Natural killer cell treated with Interleukin-12 subunit alpha and Interleukin-12 subunit beta and Interleukin-15 and Interleukin-18, amount 100 ng/mL, for 72 hours (primary cell): ENCODE results near the gene DSTN. TPM values are rescaled to one million over a fixed set of nuclear protein-coding genes. Genes with fewer than 3 reads are reported as not detected.
A peak's percentile ranks its signal among the peaks of the same experiment; 100 is the strongest.

Experiments used
- ATAC-seq, 2 donors: fragments of 150-1000 bp; cut with Tn5 transposase in 1 of 2; sonication (Bioruptor Pico), chemical (Tn5 transposase) in 1 of 2; 2 replicates each; pipeline ENCODE4 v1.10.0; 2021
- DNase-seq: peaks from one replicate; pipeline ENCODE4 v3.0.0; 2022; ENCODE audit warnings: low spot score
- H3K27ac Mint-ChIP-seq, 2 donors: 1 replicate in 1 of 2; 2 replicates in 1 of 2; pipeline ENCODE4 v1.8.0; 2022; ENCODE audit warnings: mixed read lengths in 2 of 2, mild to moderate bottlenecking in 1 of 2, moderate library complexity in 1 of 2
- H3K27me3 Mint-ChIP-seq, 2 donors: 1 replicate in 1 of 2; 2 replicates in 1 of 2; pipeline ENCODE4 v1.8.0; 2022; ENCODE audit warnings: mixed read lengths in 2 of 2
- H3K36me3 Mint-ChIP-seq: one replicate; pipeline ENCODE4 v1.8.0; 2022; ENCODE audit warnings: mixed read lengths
- H3K4me1 Mint-ChIP-seq, 2 donors: 1 replicate in 1 of 2; 2 replicates in 1 of 2; pipeline ENCODE4 v1.8.0; 2022; ENCODE audit warnings: low read depth in 2 of 2, mixed read lengths in 2 of 2, mild to moderate bottlenecking in 1 of 2
- H3K4me3 Mint-ChIP-seq: one replicate; pipeline ENCODE4 v1.8.0; 2022; ENCODE audit warnings: mixed read lengths
- H3K9me3 Mint-ChIP-seq: 2 replicates; pipeline ENCODE4 v1.8.0; 2022; ENCODE audit warnings: mixed read lengths
- total RNA-seq, 2 donors: library from RNA; stranded (reverse); gene quantifications; one replicate each; pipeline ENCODE4 v1.2.3, GENCODE V29; 2022

The DSTN gene
- total RNA-seq, 2 donors from 2014 or later: 42.5 to 59.1 TPM

DNA sequence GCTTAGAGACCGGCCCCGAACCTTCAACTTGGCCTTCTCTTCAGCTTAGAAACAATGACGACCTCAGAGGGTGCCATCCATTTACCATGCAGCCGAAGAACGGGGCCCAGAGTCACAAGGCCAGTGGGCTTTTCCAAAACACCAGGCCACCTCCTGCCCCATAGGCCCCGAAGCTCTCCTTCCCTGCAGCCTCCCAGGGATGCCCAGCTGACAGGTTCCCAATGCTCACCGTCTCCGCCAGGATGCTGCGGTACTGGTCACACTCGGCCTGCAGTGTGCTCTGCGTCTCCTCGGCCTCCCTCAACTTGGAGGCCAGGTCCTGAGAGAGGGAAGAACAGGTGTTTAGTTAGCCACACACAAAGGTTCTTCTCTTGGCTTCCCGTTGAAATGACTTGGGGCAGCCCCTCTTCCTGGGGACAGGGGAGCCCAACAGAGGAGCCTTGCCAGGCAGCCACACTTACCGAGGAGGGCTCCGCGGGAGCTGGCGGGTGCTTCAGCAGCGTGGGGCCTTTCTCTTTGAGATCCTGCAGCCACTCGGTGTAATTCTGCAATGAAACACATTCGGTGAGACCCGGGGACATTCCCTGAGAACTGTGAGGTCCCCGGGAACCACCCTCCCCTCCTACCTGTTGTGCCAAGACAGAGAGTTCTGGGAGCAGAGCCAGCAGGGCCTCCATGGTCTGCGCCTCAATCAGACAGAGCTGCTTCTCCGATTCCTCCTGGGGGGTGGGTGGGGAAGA, 51.5 kb downstream of the DSTN start:
- no peak overlapping the region for H3K27ac Mint-ChIP-seq
- DNase-seq (no peak), ATAC-seq (no peak)
- H3K27me3 Mint-ChIP-seq: no peaks in the 10 kb centered on the region
- H3K4me1 Mint-ChIP-seq: peaks cover 0 to 6% of the 10 kb centered on the region in 2 donors
- H3K4me3 Mint-ChIP-seq: no peak overlapping the region
- no peaks in the 10 kb centered on the region for H3K9me3 Mint-ChIP-seq
- no peaks in the 10 kb centered on the region for H3K36me3 Mint-ChIP-seq

DNA sequence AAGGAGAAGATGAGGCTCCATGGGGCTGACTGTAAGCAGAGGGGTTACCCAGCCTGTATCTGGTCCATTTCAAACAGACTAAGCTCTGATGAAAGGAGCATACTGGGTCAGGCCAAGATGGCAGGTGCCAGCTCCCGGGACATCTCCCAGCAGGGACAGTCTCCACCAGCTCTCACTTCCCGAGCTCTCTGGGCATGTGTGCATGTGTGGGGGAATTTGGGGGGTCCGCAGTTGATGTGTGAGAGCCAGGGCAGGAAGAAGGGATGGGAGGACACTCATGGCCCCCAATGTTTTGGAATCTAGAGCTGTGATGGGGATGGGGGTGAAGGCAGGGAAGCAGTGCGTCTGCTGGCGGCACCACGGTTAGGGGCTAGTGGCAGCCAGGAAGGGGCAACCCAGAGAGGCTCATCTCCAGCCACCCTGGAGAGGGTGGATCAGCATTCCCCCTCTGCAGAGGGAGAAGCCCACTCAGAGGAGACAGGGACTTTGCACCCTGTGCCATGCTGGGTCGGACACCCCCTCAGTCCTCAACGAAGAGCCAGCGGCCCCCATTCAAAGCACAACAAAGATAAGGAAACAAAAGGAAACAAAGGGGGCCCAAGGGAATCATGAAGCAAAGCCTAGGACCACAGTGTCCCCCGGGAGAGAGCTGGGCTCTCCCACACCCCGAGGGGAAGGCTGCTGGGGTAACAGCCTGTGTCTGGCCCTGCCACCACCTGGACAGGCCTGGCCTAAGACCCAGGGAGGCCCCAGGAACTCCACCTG, 52.4 kb downstream of the DSTN start:
- peak; percentile 18 for DNase-seq

DNA sequence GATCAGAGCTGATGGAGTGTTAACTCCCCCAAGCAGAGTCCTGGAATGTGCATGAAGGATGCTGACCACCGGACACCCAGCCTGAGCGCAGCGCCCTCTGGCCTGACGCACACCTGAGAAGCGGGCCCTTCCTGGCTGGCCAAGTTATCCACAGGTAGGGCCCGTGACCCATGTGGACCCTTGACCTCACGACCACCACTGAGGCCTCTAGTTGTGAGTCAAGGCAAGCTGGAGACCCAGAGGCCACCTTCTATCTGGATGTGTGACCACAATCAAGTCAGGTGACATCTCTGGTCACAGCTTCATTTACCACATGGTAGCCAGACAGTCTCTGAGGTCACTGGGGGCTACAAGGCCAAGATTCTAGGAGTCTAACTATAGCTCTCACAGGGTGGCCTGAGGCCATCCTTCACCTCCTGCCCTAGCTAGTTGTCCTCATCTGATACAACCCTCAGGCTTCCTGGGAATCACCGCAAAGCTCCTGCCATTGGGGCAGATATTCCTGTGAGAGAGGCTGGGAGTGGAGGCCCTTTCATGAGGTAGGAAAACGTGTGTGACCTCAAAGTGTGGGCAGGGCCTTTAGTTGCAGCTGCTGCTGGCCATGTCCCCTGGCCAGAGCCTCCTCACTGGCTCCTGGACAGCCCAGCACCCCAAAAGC, 53.1 kb downstream of the DSTN start:
- DNase-seq (peak; percentile 39), ATAC-seq (peak in 1 of 2 donors; percentile 3)
- Mint-ChIP-seq H3K4me3 (no peak overlapping the region), H3K9me3 (no peaks in the 10 kb centered on the region), H3K4me1 (peaks cover 0 to 6% of the 10 kb centered on the region in 2 donors), H3K27me3 (no peaks in the 10 kb centered on the region), H3K36me3 (no peaks in the 10 kb centered on the region), H3K27ac (no peak overlapping the region)

More for the DNA sequence above, 52.4 kb downstream of the DSTN start:
- Mint-ChIP-seq H3K9me3 (no peaks in the 10 kb centered on the region), H3K27ac (no peak overlapping the region), H3K4me3 (no peak overlapping the region), H3K36me3 (no peaks in the 10 kb centered on the region), H3K4me1 (peaks cover 0 to 6% of the 10 kb centered on the region in 2 donors), H3K27me3 (no peaks in the 10 kb centered on the region)
- no peak for ATAC-seq

DNA sequence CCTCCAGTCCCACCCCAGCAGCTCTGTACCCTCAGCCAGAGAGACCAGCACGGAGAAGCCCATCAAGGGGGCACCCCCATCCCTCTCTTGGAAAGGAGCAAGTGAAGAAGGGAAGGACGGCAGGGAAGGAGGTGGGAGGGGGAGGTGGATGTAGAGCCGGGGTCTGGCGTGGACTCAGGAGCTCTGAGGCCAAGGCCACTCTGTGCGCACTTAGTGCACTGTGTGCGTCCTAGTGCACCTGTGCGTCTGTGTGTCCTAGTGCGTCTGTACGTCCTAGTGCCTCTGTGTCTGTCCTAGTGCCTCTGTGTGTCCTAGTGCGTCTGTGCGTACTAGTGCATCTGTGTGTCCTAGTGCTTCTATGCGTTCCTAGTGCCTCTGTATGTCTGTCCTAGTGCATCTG, 54.2 kb downstream of the DSTN start:
- DNase-seq (peak; percentile 50), ATAC-seq (no peak)
- Mint-ChIP-seq H3K9me3 (no peaks in the 10 kb centered on the region), H3K4me3 (no peak overlapping the region), H3K36me3 (no peaks in the 10 kb centered on the region), H3K4me1 (peaks cover 0 to 10% of the 10 kb centered on the region in 2 donors), H3K27ac (no peak overlapping the region), H3K27me3 (no peaks in the 10 kb centered on the region)

DNA sequence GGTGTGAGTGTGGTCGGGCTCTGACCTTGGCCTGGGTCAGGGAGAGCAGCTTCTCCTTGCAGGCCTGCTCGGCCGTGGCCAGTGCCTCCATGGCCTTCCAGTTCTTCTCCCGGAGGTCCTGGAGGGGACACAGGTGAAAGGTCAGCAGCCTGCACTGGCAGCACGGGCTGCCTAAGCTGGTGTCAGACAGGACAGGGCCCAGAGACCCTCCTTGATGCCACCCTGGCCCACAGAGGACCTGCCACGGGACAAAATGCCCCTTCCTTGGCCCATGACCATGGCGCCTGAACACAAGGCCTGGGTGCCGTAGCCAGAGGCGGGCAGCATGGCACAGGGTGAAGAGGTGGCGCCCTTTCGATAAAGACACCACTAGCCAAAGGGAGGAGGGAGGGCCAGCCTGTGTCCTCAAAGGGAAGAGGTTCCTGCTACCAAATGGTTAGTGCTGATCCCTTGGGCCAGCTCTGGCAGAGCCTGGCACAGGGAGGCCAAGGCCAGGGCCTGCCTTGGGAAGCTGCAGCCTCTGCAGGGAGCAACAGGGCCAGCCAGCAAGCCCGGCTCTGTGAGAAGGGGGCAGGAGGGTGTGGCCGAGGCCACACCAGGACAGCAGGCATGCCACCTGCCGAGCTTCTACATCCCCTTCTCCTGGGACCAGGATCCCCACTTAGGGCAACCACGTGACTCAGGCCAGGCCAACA, 54.8 kb downstream of the DSTN start:
- Mint-ChIP-seq H3K27me3 (no peaks in the 10 kb centered on the region), H3K9me3 (no peaks in the 10 kb centered on the region), H3K4me3 (no peak overlapping the region), H3K4me1 (peaks cover 0 to 10% of the 10 kb centered on the region in 2 donors), H3K27ac (no peak overlapping the region), H3K36me3 (no peaks in the 10 kb centered on the region)
- no peak for ATAC-seq
- peak; percentile 31 for DNase-seq

DNA sequence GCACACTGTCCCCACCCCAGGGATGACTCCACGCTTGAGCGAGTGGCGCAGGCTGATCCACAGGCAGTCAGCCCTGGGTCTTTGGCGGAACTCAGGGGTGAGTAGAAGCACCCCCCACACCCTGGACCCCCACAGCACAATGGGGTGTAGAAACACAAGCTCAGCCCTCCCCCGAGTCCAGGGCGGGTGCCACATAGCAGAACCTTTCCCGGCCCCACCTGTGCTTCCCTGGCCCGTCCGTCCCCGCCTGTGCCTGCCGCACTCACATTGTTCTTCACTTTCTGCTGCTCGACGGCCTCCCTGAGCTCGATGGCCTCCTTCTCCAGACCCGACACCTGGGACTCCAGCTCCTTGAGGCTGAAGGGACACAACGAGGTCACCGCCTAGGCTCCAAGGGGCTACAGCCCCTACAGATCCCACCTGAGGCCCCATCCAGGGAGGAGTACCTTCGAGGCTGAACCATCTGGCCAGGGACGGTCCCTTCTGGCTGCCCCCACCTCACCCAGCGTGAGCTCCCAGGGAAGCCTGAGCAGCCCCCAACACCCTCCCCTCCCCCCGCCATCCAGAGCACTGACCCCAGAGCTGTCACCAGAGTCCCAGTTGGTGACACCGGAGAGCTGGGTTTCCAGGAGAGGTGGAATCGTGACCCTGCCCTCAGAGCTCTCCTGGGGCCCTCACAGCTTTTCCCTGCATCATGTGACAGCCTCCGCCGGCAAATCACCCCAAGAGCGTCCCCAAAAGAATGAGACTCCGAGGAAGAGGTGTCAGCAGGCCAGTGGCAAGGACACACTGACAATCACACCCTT, 55.6 kb downstream of the DSTN start:
- Mint-ChIP-seq H3K4me3 (no peak overlapping the region), H3K27ac (no peak overlapping the region), H3K36me3 (peaks cover 4% of the 10 kb centered on the region), H3K9me3 (no peaks in the 10 kb centered on the region), H3K4me1 (peaks cover 0 to 14% of the 10 kb centered on the region in 2 donors), H3K27me3 (no peaks in the 10 kb centered on the region)
- no peak for ATAC-seq
- peak; percentile 40 for DNase-seq

DNA sequence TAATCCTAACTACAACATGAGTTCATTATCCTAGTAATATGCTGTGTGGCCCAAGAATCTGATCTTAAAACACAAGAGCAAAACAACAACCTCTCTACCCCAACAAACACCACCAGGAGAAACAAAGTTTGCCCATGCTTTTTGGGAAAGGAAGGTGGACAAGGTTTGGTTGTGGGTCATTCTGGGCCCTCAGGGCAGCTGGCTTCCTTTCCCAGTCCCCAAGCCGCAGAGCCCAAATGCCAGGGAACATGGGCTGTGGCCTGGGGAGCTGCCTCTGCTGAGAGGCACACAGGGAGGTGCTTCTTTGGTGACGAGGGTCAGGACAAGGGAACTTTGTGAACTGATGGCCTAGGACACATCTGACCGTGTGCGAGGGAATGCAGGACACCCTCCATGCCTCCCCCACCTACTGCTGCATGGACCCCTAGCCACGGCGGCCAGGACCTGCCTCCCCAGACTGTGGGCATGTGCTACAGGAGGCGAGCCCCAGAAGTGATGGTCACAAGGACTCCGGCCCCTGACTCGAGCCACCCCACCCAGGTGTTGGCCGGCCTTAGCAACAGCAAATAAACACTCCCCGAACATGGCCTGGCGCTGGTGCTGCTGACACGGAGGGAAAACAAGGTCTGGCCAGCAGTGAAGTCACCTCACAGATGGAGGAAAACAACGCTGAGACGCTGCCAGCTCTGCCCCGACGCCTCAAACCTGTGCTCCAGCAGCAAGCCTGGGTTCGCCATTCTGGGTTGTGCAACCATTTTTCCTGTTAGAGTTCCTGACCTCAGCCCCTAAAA, 56.5 kb downstream of the DSTN start:
- H3K4me1 Mint-ChIP-seq: peaks cover 0 to 14% of the 10 kb centered on the region in 2 donors
- DNase-seq (peak; percentile 15), ATAC-seq (no peak)
- H3K9me3 Mint-ChIP-seq: no peaks in the 10 kb centered on the region
- H3K4me3 Mint-ChIP-seq: no peak overlapping the region
- peaks cover 4% of the 10 kb centered on the region for H3K36me3 Mint-ChIP-seq
- no peak overlapping the region for H3K27ac Mint-ChIP-seq
- H3K27me3 Mint-ChIP-seq: no peaks in the 10 kb centered on the region

DNA sequence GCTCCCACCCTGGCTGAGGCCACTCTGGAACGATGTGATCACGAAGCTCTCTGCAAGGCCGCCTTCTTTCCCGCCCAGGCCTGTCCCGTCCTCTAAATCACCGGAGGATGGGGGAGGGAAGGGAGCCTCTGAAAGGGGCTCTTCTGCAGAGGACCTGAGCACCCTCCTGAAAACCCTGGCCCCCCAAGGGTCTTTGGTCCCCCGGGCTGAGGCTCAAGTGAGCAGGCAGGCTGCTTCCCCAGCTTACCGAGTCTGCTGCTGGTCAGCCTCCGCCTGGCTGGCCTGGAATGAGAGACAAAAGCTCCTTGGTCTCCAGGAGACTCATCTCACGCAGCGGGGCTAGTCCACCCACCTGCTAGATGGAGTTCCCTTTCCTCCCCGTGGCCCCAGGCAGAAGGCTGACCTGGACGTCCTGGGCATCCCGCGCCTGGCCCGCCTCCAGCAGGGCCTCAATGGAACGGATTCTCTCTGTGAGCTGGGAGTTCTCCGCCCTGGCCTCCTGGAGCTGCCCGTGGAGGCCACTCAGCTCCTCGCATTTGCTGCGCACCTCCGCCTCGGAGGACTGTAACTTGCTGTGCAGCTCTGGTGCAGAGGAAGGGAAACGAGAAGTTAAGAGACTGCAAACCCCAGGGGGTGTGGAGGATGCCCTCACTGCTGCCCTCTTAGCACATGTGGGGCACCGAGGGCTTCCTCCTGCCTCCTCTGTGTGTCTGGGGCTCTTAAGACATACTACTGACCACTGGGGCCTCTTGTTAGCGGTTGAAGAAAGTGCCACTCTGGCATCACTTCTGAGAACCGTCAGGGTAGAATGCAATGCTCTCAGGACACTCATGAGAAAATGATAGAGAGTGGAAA, 57.5 kb downstream of the DSTN start:
- H3K9me3 Mint-ChIP-seq: no peaks in the 10 kb centered on the region
- peak overlapping the region in 1 of 2 donors; percentile 28 for H3K27ac Mint-ChIP-seq
- peaks cover 0 to 14% of the 10 kb centered on the region in 2 donors for H3K4me1 Mint-ChIP-seq
- H3K4me3 Mint-ChIP-seq: no peak overlapping the region
- H3K36me3 Mint-ChIP-seq: peaks cover 4% of the 10 kb centered on the region
- ATAC-seq (no peak), DNase-seq (peak; percentile 15)
- H3K27me3 Mint-ChIP-seq: no peaks in the 10 kb centered on the region

DNA sequence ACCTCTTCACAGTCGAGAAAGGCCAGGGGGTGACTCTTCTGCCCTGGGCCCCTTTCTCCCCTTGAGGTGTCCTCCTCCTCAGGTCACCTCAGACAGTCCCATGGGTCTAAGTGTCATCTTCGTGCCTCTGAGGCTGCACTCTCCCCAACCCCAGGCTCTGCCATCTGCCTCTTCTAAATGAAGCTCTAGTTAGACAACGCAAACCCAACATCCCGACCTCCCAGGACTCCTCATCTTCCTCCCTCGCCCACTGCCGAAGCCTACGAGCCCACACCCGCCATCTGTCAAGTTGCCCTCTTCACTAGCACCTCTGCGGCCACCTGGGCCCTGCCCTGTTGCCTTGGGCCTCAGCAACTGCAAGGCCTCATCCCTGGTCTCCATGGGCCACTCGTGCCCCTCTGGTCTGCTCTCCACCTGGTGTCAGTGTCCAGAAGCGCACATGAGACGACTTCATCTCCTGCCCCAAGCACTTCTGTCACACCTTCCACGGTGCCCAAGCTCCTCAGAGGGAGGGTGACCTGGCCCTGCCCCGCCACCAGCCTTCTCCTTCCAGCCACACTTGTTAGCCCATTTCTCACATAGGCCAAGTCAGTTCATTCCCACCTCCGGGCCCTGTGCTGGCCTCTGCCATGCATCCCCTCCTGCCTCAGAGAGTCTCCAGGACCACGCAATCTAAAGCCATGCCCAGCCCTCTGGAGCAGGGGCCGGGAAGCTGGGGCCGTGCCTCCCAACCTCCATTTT, 58.4 kb downstream of the DSTN start:
- Mint-ChIP-seq H3K9me3 (no peaks in the 10 kb centered on the region), H3K27ac (peak overlapping the region in 1 of 2 donors; percentile 28), H3K4me3 (no peak overlapping the region), H3K4me1 (peaks cover 0 to 14% of the 10 kb centered on the region in 2 donors), H3K36me3 (peaks cover 4% of the 10 kb centered on the region), H3K27me3 (no peaks in the 10 kb centered on the region)
- ATAC-seq: no peak
- DNase-seq: peak; percentile 58

DNA sequence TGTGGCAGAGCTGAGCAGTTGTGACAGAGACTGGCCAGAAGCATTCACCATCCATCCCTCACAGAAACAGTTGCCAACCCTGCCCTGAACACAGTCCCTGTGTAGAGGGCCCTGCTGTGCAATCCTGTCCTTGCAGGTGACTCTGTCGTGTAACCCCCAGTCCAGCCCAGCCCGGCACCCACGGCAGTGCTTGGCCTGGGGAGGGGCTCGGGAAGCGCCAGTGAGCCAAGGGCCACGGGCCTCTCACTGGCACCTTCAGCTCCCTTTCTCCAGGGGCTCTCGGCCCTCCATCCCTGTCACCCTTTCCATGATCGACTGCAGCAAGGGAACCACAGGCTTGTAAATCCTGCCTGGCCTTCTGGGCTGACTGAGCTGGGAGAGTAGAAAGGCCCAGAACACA, 59.1 kb downstream of the DSTN start:
- Mint-ChIP-seq H3K4me3 (no peak overlapping the region), H3K27ac (no peak overlapping the region), H3K9me3 (no peaks in the 10 kb centered on the region), H3K27me3 (no peaks in the 10 kb centered on the region), H3K4me1 (peaks cover 0 to 16% of the 10 kb centered on the region in 2 donors), H3K36me3 (peaks cover 4% of the 10 kb centered on the region)
- ATAC-seq: no peak
- no peak for DNase-seq

DNA sequence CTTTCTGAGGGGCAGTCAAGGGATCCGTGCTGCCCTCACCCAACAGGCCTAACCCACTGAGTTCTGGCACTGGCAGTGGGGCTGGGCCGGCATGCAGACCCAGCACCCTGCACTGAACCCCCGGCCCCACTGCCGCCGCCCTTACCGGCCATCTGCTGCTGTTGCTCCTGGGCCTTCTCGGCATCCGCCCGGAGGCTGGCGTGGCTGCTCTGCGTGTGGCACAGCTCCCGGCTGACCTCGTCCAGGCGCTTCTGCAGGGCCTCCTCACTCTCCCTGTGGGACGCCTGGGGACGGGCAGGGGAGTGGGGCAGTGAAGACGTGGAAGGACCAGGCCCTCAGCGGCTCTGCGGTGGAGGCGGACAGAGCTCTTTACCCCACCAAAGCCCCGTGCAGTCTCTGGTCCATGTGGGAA, 59.8 kb downstream of the DSTN start:
- H3K36me3 Mint-ChIP-seq: peaks cover 4% of the 10 kb centered on the region
- H3K27ac Mint-ChIP-seq: no peak overlapping the region
- H3K27me3 Mint-ChIP-seq: no peaks in the 10 kb centered on the region
- no peak overlapping the region for H3K4me3 Mint-ChIP-seq
- DNase-seq (no peak), ATAC-seq (no peak)
- no peaks in the 10 kb centered on the region for H3K9me3 Mint-ChIP-seq
- H3K4me1 Mint-ChIP-seq: peaks cover 0 to 16% of the 10 kb centered on the region in 2 donors
